Endothelial cell (in vitro differentiated cells): ENCODE measurements around the gene CEACAM3. TPM values are rescaled to one million over a fixed set of nuclear protein-coding genes. Genes with fewer than 3 reads are reported as not detected.
"Not testable (repeated sequence)": the region's sequence is repeated elsewhere in the genome, so short reads cannot be mapped to it uniquely, and the experiment has no call there.

Experiments
- DNase-seq: peaks from one replicate; pipeline ENCODE4 v3.0.0; 2021; ENCODE audit warnings: low spot score
- H3K27ac Mint-ChIP-seq: one replicate; pipeline ENCODE4 v1.8.0; 2021; ENCODE audit warnings: mixed read lengths, inconsistent platforms; ENCODE audit not compliant: unreplicated experiment
- H3K27me3 Mint-ChIP-seq: one replicate; pipeline ENCODE4 v1.8.0; 2021; ENCODE audit warnings: mild to moderate bottlenecking, moderate library complexity, mixed read lengths, inconsistent platforms; ENCODE audit not compliant: unreplicated experiment
- H3K36me3 Mint-ChIP-seq: one replicate; pipeline ENCODE4 v1.8.0; 2021; ENCODE audit warnings: mild to moderate bottlenecking, low read depth, mixed read lengths, inconsistent platforms; ENCODE audit not compliant: unreplicated experiment
- H3K4me1 Mint-ChIP-seq: one replicate; pipeline ENCODE4 v1.8.0; 2021; ENCODE audit warnings: mild to moderate bottlenecking, mixed read lengths, inconsistent platforms; ENCODE audit not compliant: unreplicated experiment
- H3K4me3 Mint-ChIP-seq: one replicate; pipeline ENCODE4 v1.8.0; 2021; ENCODE audit warnings: mild to moderate bottlenecking, mixed read lengths, inconsistent platforms; ENCODE audit not compliant: unreplicated experiment
- H3K9me3 Mint-ChIP-seq: one replicate; pipeline ENCODE4 v1.8.0; 2021; ENCODE audit warnings: mixed read lengths, inconsistent platforms; ENCODE audit not compliant: unreplicated experiment
- CTCF ChIP-seq: fragments of 200-600 bp; sonication (generic); IDR thresholded peaks from one replicate; pipeline ENCODE4 v1.5.0; 2021; ENCODE audit warnings: antibody characterized with exemption; ENCODE audit not compliant: unreplicated experiment
- long read RNA-seq: library from polyadenylated mRNA; unstranded; transcript quantifications from one replicate; pipeline ENCODE4 v2.0.0, GENCODE V29; 2020; ENCODE audit not compliant: unreplicated experiment
- total RNA-seq: library from RNA; stranded (reverse); fragmentation: NEBNext Ultra II Directional; extraction: Animal tissue kit (Norgen Biotek cat#: 25700); gene quantifications from one replicate; pipeline ENCODE4 v1.2.1, GENCODE V29; 2021; ENCODE audit not compliant: unreplicated experiment

Gene CEACAM3
- total RNA-seq = not detected
- long read RNA-seq = 0 reads

- H3K9me3 Mint-ChIP-seq = no peaks in the 10 kb centered on the region
- no peak for TF ChIP-seq CTCF
- no peak for DNase-seq
- no peaks in the 10 kb centered on the region for H3K27me3 Mint-ChIP-seq
- H3K4me1 Mint-ChIP-seq = no peaks in the 10 kb centered on the region
- no peak within 1 kb of the TSS for H3K27ac Mint-ChIP-seq
- no peak within 1 kb of the TSS for H3K4me3 Mint-ChIP-seq
- peaks cover 4% of the 10 kb centered on the region for H3K36me3 Mint-ChIP-seq
Observed at GRCh38 chr19:41796362-41796761, at the start of gene CEACAM3. Gene CEACAM3, plus strand, starts transcription at chr19:41796587. Its CDS starts 91 bp downstream, at chr19:41796678.

GRCh38 chr19:41746593-41747227 is 49.7 kb upstream of the CEACAM3 start:
- no peaks in the 10 kb centered on the region for H3K36me3 Mint-ChIP-seq
- no peaks in the 10 kb centered on the region for H3K9me3 Mint-ChIP-seq
- TF ChIP-seq CTCF = peak; percentile 16
- H3K4me3 Mint-ChIP-seq = no peak overlapping the region
- peaks cover 2% of the 10 kb centered on the region for H3K27me3 Mint-ChIP-seq
- no peak overlapping the region for H3K27ac Mint-ChIP-seq
- DNase-seq = peak; percentile 57
- H3K4me1 Mint-ChIP-seq = peaks cover 7% of the 10 kb centered on the region

- H3K27ac Mint-ChIP-seq = no peak overlapping the region
- peaks cover 5% of the 10 kb centered on the region for H3K27me3 Mint-ChIP-seq
- H3K9me3 Mint-ChIP-seq = no peaks in the 10 kb centered on the region
- no peak overlapping the region for H3K4me3 Mint-ChIP-seq
- no peak for TF ChIP-seq CTCF
- no peak for DNase-seq
- peaks cover 7% of the 10 kb centered on the region for H3K4me1 Mint-ChIP-seq
- H3K36me3 Mint-ChIP-seq = no peaks in the 10 kb centered on the region
Observed at GRCh38 chr19:41748012-41748411, 48.4 kb upstream of the CEACAM3 start.

- H3K9me3 Mint-ChIP-seq, H3K27me3 Mint-ChIP-seq: not testable (repeated sequence)
Observed at GRCh38 chr19:41750248-41751134, 45.9 kb upstream of the CEACAM3 start.

GRCh38 chr19:41753159-41753558 is 43.2 kb upstream of the CEACAM3 start:
- TF ChIP-seq CTCF = peak; percentile 86
- DNase-seq = peak; percentile 77
- Mint-ChIP-seq H3K4me1 (no peaks in the 10 kb centered on the region), H3K27ac (no peak overlapping the region), H3K27me3 (peaks cover 3% of the 10 kb centered on the region), H3K36me3 (no peaks in the 10 kb centered on the region), H3K9me3 (no peaks in the 10 kb centered on the region), H3K4me3 (no peak overlapping the region)

More at GRCh38 chr19:41750248-41751134, 45.9 kb upstream of the CEACAM3 start:
- not testable (repeated sequence) for H3K4me1 Mint-ChIP-seq, H3K4me3 Mint-ChIP-seq, DNase-seq, H3K36me3 Mint-ChIP-seq, H3K27ac Mint-ChIP-seq
